AG10803 (cell line): ENCODE data around the gene GAB1.

Experiments used
- DNase-seq: peaks from one replicate; pipeline ENCODE4 v3.0.0; 2010; ENCODE audit warnings: low read depth
- H3K4me3 ChIP-seq: 2 replicates; pipeline ENCODE4 v1.5.1; 2011; ENCODE audit warnings: mild to moderate bottlenecking, low read length, control low read depth
- CTCF ChIP-seq: conservative IDR thresholded peaks from 2 replicates; pipeline ENCODE4 v1.5.1; 2011; ENCODE audit warnings: mild to moderate bottlenecking, low read length, control low read depth, inconsistent platforms

Gene GAB1

GRCh38 chr4:143311924-143312323 is 24.8 kb upstream of the GAB1 start:
- no peak for TF ChIP-seq CTCF
- DNase-seq: no peak
- no peak overlapping the region for H3K4me3 ChIP-seq

GRCh38 chr4:143313521-143313920 is 23.2 kb upstream of the GAB1 start:
- TF ChIP-seq CTCF: no peak
- H3K4me3 ChIP-seq: no peak overlapping the region
- DNase-seq: no peak

- no peak overlapping the region for H3K4me3 ChIP-seq
- TF ChIP-seq CTCF: no peak
- DNase-seq: no peak
Observed at GRCh38 chr4:143313996-143314395, 22.7 kb upstream of the GAB1 start.

- no peak for DNase-seq
- no peak overlapping the region for H3K4me3 ChIP-seq
Observed at GRCh38 chr4:143320113-143320512, 16.6 kb upstream of the GAB1 start.

GRCh38 chr4:143326735-143327134 is 9.9 kb upstream of the GAB1 start:
- H3K4me3 ChIP-seq: no peak overlapping the region
- TF ChIP-seq CTCF: no peak
- DNase-seq: no peak

More at GRCh38 chr4:143320113-143320512, 16.6 kb upstream of the GAB1 start:
- no peak for TF ChIP-seq CTCF

- no peak for DNase-seq
- TF ChIP-seq CTCF: no peak
Observed at GRCh38 chr4:143329985-143330384, 6.7 kb upstream of the GAB1 start.

GRCh38 chr4:143335979-143336780 is 496 bp upstream of the GAB1 start:
- TF ChIP-seq CTCF: no peak
- H3K4me3 ChIP-seq: peak overlapping the region; percentile 79
- peak; percentile 85 for DNase-seq

More at GRCh38 chr4:143329985-143330384, 6.7 kb upstream of the GAB1 start:
- no peak overlapping the region for H3K4me3 ChIP-seq
